GM12892 (cell line): ENCODE data around the gene YBX2.

Source experiments
- POLR2A ChIP-seq: IDR thresholded peaks from 2 replicates; pipeline ENCODE4 v1.6.1; 2011; ENCODE audit warnings: low read depth, low read length, control low read depth
- TAF1 ChIP-seq: IDR thresholded peaks from 2 replicates; pipeline ENCODE4 v1.6.1; 2011; ENCODE audit warnings: low read depth, mild to moderate bottlenecking, control low read depth, low read length, borderline replicate concordance

DNA sequence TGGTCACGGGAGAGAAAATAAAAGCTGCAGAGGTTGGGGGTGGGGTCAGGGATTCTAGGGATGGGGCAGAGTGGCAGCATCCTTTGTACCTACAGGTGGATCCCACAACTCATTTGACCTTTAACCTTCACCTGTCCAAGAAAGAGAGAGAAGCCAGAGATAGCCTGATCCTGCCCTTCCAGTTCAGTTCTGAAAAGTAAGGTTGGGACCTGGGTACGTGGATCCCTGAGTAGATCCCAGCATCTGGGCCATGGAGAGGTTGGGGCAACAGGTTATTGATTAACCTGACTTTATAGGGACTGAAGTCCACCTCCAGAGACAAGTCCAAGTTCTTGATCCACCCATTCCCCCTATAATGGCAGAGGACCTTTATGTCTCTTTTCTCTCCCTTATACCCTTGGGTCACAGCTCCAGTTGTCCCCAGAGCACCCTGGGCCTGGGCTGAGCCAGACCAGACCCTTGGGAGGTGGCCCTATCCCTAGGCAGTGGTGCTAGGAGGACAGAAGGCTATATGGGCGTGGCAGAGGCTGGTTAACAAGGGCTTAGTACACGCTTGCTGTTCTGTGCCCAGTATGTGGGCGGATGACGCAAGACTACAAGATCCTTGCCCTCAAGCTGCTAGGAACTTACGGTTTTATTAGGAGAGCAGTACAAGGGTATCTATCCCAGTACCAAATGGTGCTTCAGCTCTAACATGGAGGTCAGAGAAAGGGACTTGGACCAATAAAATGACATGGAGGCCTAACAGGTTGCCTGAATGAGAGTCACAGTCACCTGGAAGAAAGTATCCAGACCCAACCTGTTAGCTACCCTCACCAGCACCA is 35.5 kb downstream of the YBX2 start:
- no peak for TF ChIP-seq POLR2A
- TF ChIP-seq TAF1: no peak
